GM23338 (cell line): Measurements from ENCODE around the gene HOXC5. TPM values are rescaled to one million over a fixed set of nuclear protein-coding genes. Genes with fewer than 3 reads are reported as not detected.
A peak's percentile ranks its signal among the peaks of the same experiment; 100 is the strongest.

Source experiments
- ATAC-seq: fragments of 200-7000 bp; cut with Tn5 transposase; 3 replicates; pipeline ENCODE4 v1.9.1; 2020
- DNase-seq: peaks from one replicate; pipeline ENCODE4 v3.0.0-alpha.2; 2015; ENCODE audit warnings: low spot score
- H2AFZ ChIP-seq: fragments of 200-600 bp; sonication (generic); 2 replicates; pipeline ENCODE4 v1.8.0; 2016; ENCODE audit warnings: antibody characterized with exemption, mild to moderate bottlenecking, moderate library complexity
- H3F3A ChIP-seq: fragments of 200-600 bp; sonication (generic); replicated peaks from 2 replicates; pipeline ENCODE4 v1.8.0; 2017; ENCODE audit warnings: antibody characterized with exemption, mixed run types, low read depth
- H3K27ac ChIP-seq: fragments of 200-600 bp; sonication (generic); 2 replicates; pipeline ENCODE4 v1.6.1; 2016; ENCODE audit warnings: low read depth
- H3K27me3 ChIP-seq: fragments of 200-600 bp; sonication (generic); 2 replicates; pipeline ENCODE4 v1.8.0; 2016; ENCODE audit warnings: mild to moderate bottlenecking, mixed run types, moderate library complexity; ENCODE audit not compliant: insufficient read depth
- H3K36me3 ChIP-seq: fragments of 200-600 bp; sonication (generic); 2 replicates; pipeline ENCODE4 v1.8.0; 2016; ENCODE audit warnings: mild to moderate bottlenecking; ENCODE audit not compliant: insufficient read depth
- H3K4me1 ChIP-seq: fragments of 200-600 bp; sonication (generic); 2 replicates; pipeline ENCODE4 v1.8.0; 2016; ENCODE audit warnings: mild to moderate bottlenecking, moderate library complexity; ENCODE audit not compliant: insufficient read depth
- H3K4me2 ChIP-seq: fragments of 200-600 bp; sonication (generic); 2 replicates; pipeline ENCODE4 v1.7.1; 2017; ENCODE audit warnings: mixed run types
- H3K4me3 ChIP-seq: fragments of 200-600 bp; sonication (generic); 2 replicates; pipeline ENCODE4 v1.6.1; 2016; ENCODE audit warnings: mixed run types
- H3K79me2 ChIP-seq: fragments of 200-600 bp; sonication (generic); replicated peaks from 2 replicates; pipeline ENCODE4 v1.8.0; 2017; ENCODE audit warnings: mild to moderate bottlenecking; ENCODE audit not compliant: insufficient read depth
- H3K9me2 ChIP-seq: fragments of 200-600 bp; sonication (generic); 2 replicates; pipeline ENCODE4 v1.8.0; 2017; ENCODE audit not compliant: insufficient read depth
- H4K20me1 ChIP-seq: fragments of 200-600 bp; sonication (generic); replicated peaks from 2 replicates; pipeline ENCODE4 v1.8.0; 2017; ENCODE audit warnings: mild to moderate bottlenecking; ENCODE audit not compliant: insufficient read depth
- H3K27ac Mint-ChIP-seq: 2 replicates; pipeline ENCODE4 v1.8.0; 2020; ENCODE audit warnings: inconsistent platforms, mild to moderate bottlenecking, moderate library complexity, mixed read lengths
- H3K27me3 Mint-ChIP-seq: 3 replicates; pipeline ENCODE4 v1.8.0; 2022; ENCODE audit warnings: low read depth, mild to moderate bottlenecking, moderate library complexity, mixed read lengths, inconsistent platforms; ENCODE audit not compliant: insufficient read depth, poor library complexity
- H3K36me3 Mint-ChIP-seq: 3 replicates; pipeline ENCODE4 v1.8.0; 2021; ENCODE audit warnings: low read depth, mild to moderate bottlenecking, inconsistent platforms, moderate library complexity, mixed read lengths
- H3K4me1 Mint-ChIP-seq: 3 replicates; pipeline ENCODE4 v1.8.0; 2020; ENCODE audit warnings: mild to moderate bottlenecking, inconsistent platforms, mixed read lengths
- H3K4me3 Mint-ChIP-seq: 3 replicates; pipeline ENCODE4 v1.8.0; 2021; ENCODE audit warnings: moderate library complexity, mild to moderate bottlenecking, inconsistent platforms, mixed read lengths
- H3K9me3 Mint-ChIP-seq: 3 replicates; pipeline ENCODE4 v1.8.0; 2020; ENCODE audit warnings: moderate library complexity, mild to moderate bottlenecking, inconsistent platforms, mixed read lengths
- CREB1 ChIP-seq: fragments of 250-450 bp; sonication (Bioruptor Pico); IDR thresholded peaks from 2 replicates; pipeline ENCODE4 v1.5.0; 2020; ENCODE audit warnings: low read depth, mild to moderate bottlenecking, moderate library complexity
- EZH2 ChIP-seq: fragments of 200-600 bp; sonication (generic); IDR thresholded peaks from one replicate; pipeline ENCODE4 v1.8.0; 2017; ENCODE audit warnings: antibody characterized with exemption, mild to moderate bottlenecking, low read depth; ENCODE audit not compliant: unreplicated experiment
- ZNF331 ChIP-seq: fragments of 250-450 bp; sonication (Bioruptor Pico); IDR thresholded peaks from 2 replicates; pipeline ENCODE4 v1.5.0; 2020; ENCODE audit warnings: low read depth, mild to moderate bottlenecking, moderate library complexity
- ZNF462 ChIP-seq: fragments of 250-450 bp; sonication (Bioruptor Pico); IDR thresholded peaks from 2 replicates; pipeline ENCODE4 v1.5.0; 2020; ENCODE audit warnings: mild to moderate bottlenecking, moderate library complexity
- polyA plus RNA-seq: library from polyadenylated mRNA; unstranded; fragments of >200 nt; fragmentation: Nextera tagmentation; extraction: Ambion mirVana; gene quantifications from 2 replicates; pipeline ENCODE4 v1.2.1, GENCODE V29; 2016
- total RNA-seq: library from RNA; depleted of rRNA; stranded (reverse); fragments of >200 nt; shearing (Covaris generic); gene quantifications from 2 replicates; pipeline ENCODE4 v1.2.3, GENCODE V29; 2014
- TF ChIP-seq, protein P1 (sequence below): IDR thresholded peaks from one replicate; pipeline ENCODE4 v1.6.1; 2018; ENCODE audit warnings: antibody characterized with exemption; ENCODE audit not compliant: unreplicated experiment

Gene HOXC5
- total and polyA plus RNA-seq, 2 experiments from 2014 or later: not detected

DNA sequence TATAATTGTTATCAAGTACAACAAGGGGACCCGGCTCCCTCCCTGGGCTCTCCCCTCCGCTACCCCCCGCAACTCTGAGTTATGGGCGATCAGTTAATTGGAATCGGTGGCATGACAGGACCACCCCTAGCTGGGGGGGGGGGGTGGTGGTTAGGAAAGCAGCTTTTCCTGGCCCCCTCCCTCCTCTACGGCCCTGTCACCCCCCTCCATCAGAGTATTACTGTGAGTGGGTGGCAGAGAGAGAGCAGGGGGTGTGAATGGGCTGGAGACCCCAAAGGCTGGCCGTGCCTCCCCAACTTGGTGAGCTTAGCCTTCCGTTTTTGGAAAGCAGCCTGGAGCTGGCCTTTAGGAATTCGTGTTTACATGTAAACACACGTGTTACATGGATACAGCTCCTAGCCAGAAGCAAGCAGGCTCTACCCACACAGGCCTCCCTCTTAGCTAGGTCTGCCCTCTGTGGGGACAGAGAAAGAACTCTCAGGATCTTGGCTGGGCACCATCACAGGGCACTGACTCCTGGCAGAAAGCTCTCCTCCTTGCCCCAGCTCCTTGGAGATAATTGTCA, 19.7 kb downstream of the HOXC5 start (continued):
- no peak for TF ChIP-seq ZNF462 (CRISPR knock-in tag)
- no peak for TF ChIP-seq ZNF331 (CRISPR knock-in tag)

GRCh38 chr12:54053003-54053750, 20.3 kb downstream of the HOXC5 start:
- TF ChIP-seq, protein P1, sequence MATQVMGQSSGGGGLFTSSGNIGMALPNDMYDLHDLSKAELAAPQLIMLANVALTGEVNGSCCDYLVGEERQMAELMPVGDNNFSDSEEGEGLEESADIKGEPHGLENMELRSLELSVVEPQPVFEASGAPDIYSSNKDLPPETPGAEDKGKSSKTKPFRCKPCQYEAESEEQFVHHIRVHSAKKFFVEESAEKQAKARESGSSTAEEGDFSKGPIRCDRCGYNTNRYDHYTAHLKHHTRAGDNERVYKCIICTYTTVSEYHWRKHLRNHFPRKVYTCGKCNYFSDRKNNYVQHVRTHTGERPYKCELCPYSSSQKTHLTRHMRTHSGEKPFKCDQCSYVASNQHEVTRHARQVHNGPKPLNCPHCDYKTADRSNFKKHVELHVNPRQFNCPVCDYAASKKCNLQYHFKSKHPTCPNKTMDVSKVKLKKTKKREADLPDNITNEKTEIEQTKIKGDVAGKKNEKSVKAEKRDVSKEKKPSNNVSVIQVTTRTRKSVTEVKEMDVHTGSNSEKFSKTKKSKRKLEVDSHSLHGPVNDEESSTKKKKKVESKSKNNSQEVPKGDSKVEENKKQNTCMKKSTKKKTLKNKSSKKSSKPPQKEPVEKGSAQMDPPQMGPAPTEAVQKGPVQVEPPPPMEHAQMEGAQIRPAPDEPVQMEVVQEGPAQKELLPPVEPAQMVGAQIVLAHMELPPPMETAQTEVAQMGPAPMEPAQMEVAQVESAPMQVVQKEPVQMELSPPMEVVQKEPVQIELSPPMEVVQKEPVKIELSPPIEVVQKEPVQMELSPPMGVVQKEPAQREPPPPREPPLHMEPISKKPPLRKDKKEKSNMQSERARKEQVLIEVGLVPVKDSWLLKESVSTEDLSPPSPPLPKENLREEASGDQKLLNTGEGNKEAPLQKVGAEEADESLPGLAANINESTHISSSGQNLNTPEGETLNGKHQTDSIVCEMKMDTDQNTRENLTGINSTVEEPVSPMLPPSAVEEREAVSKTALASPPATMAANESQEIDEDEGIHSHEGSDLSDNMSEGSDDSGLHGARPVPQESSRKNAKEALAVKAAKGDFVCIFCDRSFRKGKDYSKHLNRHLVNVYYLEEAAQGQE: no peak
- TF ChIP-seq EZH2 (peak; percentile 62), CREB1 (CRISPR knock-in tag) (0 out of 2 replicates have a peak, but pooled peaks have one; percentile 65)
- Histone ChIP-seq H3K9me2 (no peaks in the 10 kb centered on the region), H3F3A (peaks cover 52% of the 10 kb centered on the region), H3K36me3 (peaks cover 3% of the 10 kb centered on the region; the same call in 1 of the 2 replicates), H3K4me2 (peak overlapping the region; percentile 82), H3K79me2 (no peaks in the 10 kb centered on the region), H4K20me1 (peaks cover 40% of the 10 kb centered on the region), H3K4me1 (peaks cover 91% of the 10 kb centered on the region), H3K4me3 (peak overlapping the region; percentile 53), H2AFZ (peak overlapping the region; percentile 28; the same call in 1 of the 2 replicates), H3K27ac (no peak overlapping the region), H3K27me3 (peaks cover 100% of the 10 kb centered on the region)
- DNase-seq (no peak), ATAC-seq (peak; percentile 5; the same call in 2 of the 3 replicates)
- Mint-ChIP-seq H3K36me3 (no peaks in the 10 kb centered on the region), H3K27me3 (peaks cover 99% of the 10 kb centered on the region), H3K27ac (no peak overlapping the region), H3K9me3 (no peaks in the 10 kb centered on the region; the same call in 2 of the 3 replicates), H3K4me3 (peak overlapping the region; percentile 61), H3K4me1 (peaks cover 43% of the 10 kb centered on the region)
